A549 (cell line): Measurements from ENCODE around the gene LCMT2.

ENCODE experiments used
- CTCF ChIP-seq: fragments of >200 bp; sonication (Bioruptor Twin); formaldehyde crosslinking; IDR thresholded peaks from 3 replicates; pipeline ENCODE4 v1.5.1; 2016
- EHMT2 ChIP-seq: fragments of 200-600 bp; sonication (generic); IDR thresholded peaks from 2 replicates; pipeline ENCODE4 v1.6.1; 2016; ENCODE audit warnings: antibody characterized with exemption, low read depth, mild to moderate bottlenecking, moderate library complexity
- JUNB ChIP-seq: fragments of >200 bp; sonication (Bioruptor Twin); formaldehyde crosslinking; IDR thresholded peaks from 2 replicates; pipeline ENCODE4 v1.6.1; 2016
- NPAS2 ChIP-seq: fragments of 250-450 bp; sonication (Bioruptor Pico); IDR thresholded peaks from 2 replicates; pipeline ENCODE4 v1.8.0; 2022; ENCODE audit warnings: mild to moderate bottlenecking, moderate library complexity, borderline replicate concordance
- PHF8 ChIP-seq: fragments of 200-600 bp; sonication (generic); IDR thresholded peaks from 2 replicates; pipeline ENCODE4 v1.6.1; 2016; ENCODE audit warnings: low read depth, mild to moderate bottlenecking, antibody characterized with exemption, moderate library complexity, borderline replicate concordance
- POLR2A ChIP-seq: IDR thresholded peaks from 2 replicates; pipeline ENCODE4 v1.6.1; 2012; ENCODE audit warnings: mild to moderate bottlenecking, low read length
- RCOR1 ChIP-seq: fragments of 150-350 bp; IDR thresholded peaks from 2 replicates; pipeline ENCODE4 v1.6.1; 2014; ENCODE audit warnings: antibody characterized with exemption, low read length, low read depth
- USF2 ChIP-seq: fragments of 450-650 bp; IDR thresholded peaks from 2 replicates; pipeline ENCODE4 v1.6.1; 2014; ENCODE audit warnings: antibody characterized with exemption

- no peak for TF ChIP-seq USF2
- no peak for TF ChIP-seq CTCF
- TF ChIP-seq EHMT2 = no peak
- TF ChIP-seq PHF8 = no peak
- no peak for TF ChIP-seq NPAS2 (CRISPR knock-in tag)
- TF ChIP-seq POLR2A = no peak
- TF ChIP-seq RCOR1 = no peak
- TF ChIP-seq JUNB = no peak
Observed at GRCh38 chr15:43280996-43281395, 49.4 kb downstream of the LCMT2 start.
